HepG2 (cell line): Measurements from ENCODE around the gene RBM43. TPM values are rescaled to one million over a fixed set of nuclear protein-coding genes. Genes with fewer than 3 reads are reported as not detected.

ENCODE experiments used
- ATAC-seq: fragments of 200-7000 bp; cut with Tn5 transposase; 3 replicates; pipeline ENCODE4 v1.9.1; 2020; ENCODE audit warnings: mild to moderate bottlenecking, moderate library complexity
- BruUV-seq: library from RNA; stranded (reverse); fragments of 400-500 nt; replicated peaks from 2 replicates; lab custom pipeline; 2021; lab: Mats Ljungman, UMichigan
- CTCF ChIA-PET: fragments of 300-600 bp; formaldehyde crosslinking; extraction: SDS; loops from one replicate; lab custom pipeline; 2021; ENCODE audit warnings: low total read pairs, inconsistent platforms, low intra/inter-chr PET ratio; lab: Yijun Ruan, JAX
- POLR2A ChIA-PET: fragments of 350-600 bp; sonication (Branson Sonifier 250); formaldehyde crosslinking; loops from one replicate; lab custom pipeline; 2020; ENCODE audit warnings: antibody characterized with exemption, inconsistent platforms; lab: Yijun Ruan, JAX
- DNase-seq: peaks from one replicate; pipeline ENCODE4 v3.0.0-alpha.2; 2015; ENCODE audit warnings: low spot score
- FAIRE-seq: peaks from 3 replicates; lab custom pipeline; 2011; peaks lifted over from hg19 to GRCh38; lab: Jason Lieb, UNC
- H2AFZ ChIP-seq: one replicate; pipeline ENCODE4 v1.6.1; 2011; ENCODE audit warnings: low read length, inconsistent platforms
- H3K27ac ChIP-seq: fragments of 300-600 bp; 3 replicates; pipeline ENCODE4 v1.8.0; 2011; ENCODE audit warnings: mixed run types, mild to moderate bottlenecking, mixed read lengths, low read length, inconsistent platforms; ENCODE audit not compliant: insufficient read depth; ENCODE audit errors: extremely low read length
- H3K27me3 ChIP-seq, 2 experiments: fragments of 200-600 bp in 1 of 2; 2 replicates in 1 of 2; 3 replicates in 1 of 2; pipeline versions ENCODE4 v1.6.0 to v1.8.0; 2011; ENCODE audit warnings: low read length in 2 of 2, mild to moderate bottlenecking in 2 of 2, moderate library complexity in 2 of 2, inconsistent platforms in 1 of 2; ENCODE audit not compliant: insufficient read depth in 2 of 2, control insufficient read depth in 1 of 2
- H3K36me3 ChIP-seq, 2 experiments: fragments of 200-600 bp in 1 of 2; replicated peaks in 1 of 2; 2 replicates in 1 of 2; 3 replicates in 1 of 2; pipeline versions ENCODE4 v1.5.1 to v1.8.0; 2011; ENCODE audit warnings: low read length in 2 of 2, inconsistent platforms in 1 of 2; ENCODE audit not compliant: insufficient read depth in 2 of 2, control insufficient read depth in 1 of 2
- H3K4me1 ChIP-seq: 2 replicates; pipeline ENCODE4 v1.5.1; 2012; ENCODE audit warnings: low read length, inconsistent platforms; ENCODE audit not compliant: insufficient read depth
- H3K4me2 ChIP-seq: 2 replicates; pipeline ENCODE4 v1.6.0; 2011; ENCODE audit warnings: low read depth, low read length, inconsistent platforms
- H3K4me3 ChIP-seq, 3 experiments: fragments of 200-600 bp in 1 of 3; sonication (generic), shearing (Covaris generic) in 1 of 3; replicated peaks in 1 of 3; 2 replicates each; pipeline ENCODE4 v1.5.1; 2011 to 2016; ENCODE audit warnings: low read length in 3 of 3, inconsistent platforms in 2 of 3, low read depth in 2 of 3, mild to moderate bottlenecking in 2 of 3, control low read depth in 1 of 3, mixed read lengths in 1 of 3; ENCODE audit not compliant: insufficient read depth in 1 of 3
- H3K79me2 ChIP-seq: one replicate; pipeline ENCODE4 v1.6.1; 2011; ENCODE audit warnings: low read length, inconsistent platforms; ENCODE audit not compliant: insufficient read depth
- H3K9ac ChIP-seq: 2 replicates; pipeline ENCODE4 v1.6.0; 2011; ENCODE audit warnings: mild to moderate bottlenecking, low read depth, low read length, inconsistent platforms; ENCODE audit not compliant: insufficient read depth
- H3K9me3 ChIP-seq: 2 replicates; pipeline ENCODE4 v1.5.1; 2012; ENCODE audit warnings: mild to moderate bottlenecking, low read length
- H4K20me1 ChIP-seq: 2 replicates; pipeline ENCODE4 v1.6.0; 2011; ENCODE audit warnings: inconsistent platforms, mild to moderate bottlenecking, low read length, moderate library complexity; ENCODE audit not compliant: insufficient read depth
- FOXM1 ChIP-seq: sonication (generic); formaldehyde crosslinking; IDR thresholded peaks from 2 replicates; pipeline ENCODE4 v1.5.0; 2020; ENCODE audit warnings: missing genetic modification reagents
- FOXO1 ChIP-seq: sonication (generic); formaldehyde crosslinking; IDR thresholded peaks from 2 replicates; pipeline ENCODE4 v1.4.0; 2020; ENCODE audit warnings: missing genetic modification reagents
- GPBP1L1 ChIP-seq: sonication (generic); formaldehyde crosslinking; IDR thresholded peaks from 2 replicates; pipeline ENCODE4 v1.5.0; 2020; ENCODE audit warnings: mild to moderate bottlenecking, missing genetic modification reagents
- MAFF ChIP-seq: IDR thresholded peaks from 2 replicates; pipeline ENCODE4 v1.6.1; 2011; ENCODE audit warnings: low read depth, low read length, improper control_type of control experiment
- MAFK ChIP-seq, 2 experiments: IDR thresholded peaks in 1 of 2; conservative IDR thresholded peaks in 1 of 2; 2 replicates each; pipeline ENCODE4 v1.6.1; 2011; ENCODE audit warnings: improper control_type of control experiment in 2 of 2, low read length in 2 of 2
- SRSF4 ChIP-seq: fragments of 200-400 bp; formaldehyde crosslinking; IDR thresholded peaks from one replicate; pipeline ENCODE4 v1.6.1; 2018; ENCODE audit warnings: mild to moderate bottlenecking, low read depth, low read length, moderate library complexity; ENCODE audit not compliant: poor library complexity, severe bottlenecking
- ZMYM4 ChIP-seq: sonication (generic); formaldehyde crosslinking; IDR thresholded peaks from 2 replicates; pipeline ENCODE4 v1.8.1; 2023; ENCODE audit warnings: mild to moderate bottlenecking, missing genetic modification reagents
- WGBS: methylation state at CpG from one replicate; pipeline ENCODE4 v1.1.6; 2017; ENCODE audit warnings: low lambda C conversion rate; 5-methylcytosine and 5-hydroxymethylcytosine counted together
- in situ Hi-C: cut with HindIII; loops from 2 replicates; pipeline ENCODE4 v1.10.0; 2017; ENCODE audit warnings: low pct_unique_long_range_greater_than_20kb; ENCODE audit not compliant: extremely low pct_ligation_motif_present
- intact Hi-C: fragments of 100-400 bp; cut with micrococcal nuclease; formaldehyde crosslinking; loops from one replicate; pipeline ENCODE4 v1.10.0; 2022; ENCODE audit not compliant: unreplicated experiment
- polyA plus RNA-seq, 8 experiments: library from polyadenylated mRNA; depleted of rRNA in 3 of 8; stranded (reverse) in 7 of 8; unstranded in 1 of 8; fragments of >200 nt; fragmentation: Illumina TruSeq in 4 of 8; extraction: Trizol in 4 of 8; gene quantifications; 2 replicates each; pipeline versions ENCODE4 v1.2.1 to v1.2.3, GENCODE V29; 2011 to 2016; ENCODE audit warnings: low read depth in 4 of 8, missing spikeins in 1 of 8, mixed read lengths in 1 of 8; ENCODE audit not compliant: insufficient read depth in 1 of 8
- total RNA-seq, 5 experiments: library from RNA; depleted of rRNA; stranded (reverse); fragments of >200 nt; fragmentation: Illumina TruSeq; extraction: Trizol; gene quantifications; 2 replicates each; pipeline ENCODE4 v1.2.3, GENCODE V29; 2016; ENCODE audit warnings: low read depth in 1 of 5

Gene RBM43
- total and polyA plus RNA-seq, 2 of the 13 experiments (the other 11 are each of a cell fraction or from before 2014, with no cell fraction given), result 0.31 to 0.70 TPM

GRCh38 chr2:151282401-151282800 lies 20.7 kb upstream of the RBM43 start:
- WGBS, result 80% methylated on average over 4 of the region's 4 CpGs
- Histone ChIP-seq H3K27ac (no peak overlapping the region), H3K4me1 (no peaks in the 10 kb centered on the region), H3K27me3 (no peaks in the 10 kb centered on the region), H4K20me1 (no peaks in the 10 kb centered on the region), H3K79me2 (no peaks in the 10 kb centered on the region), H3K9me3 (no peaks in the 10 kb centered on the region), H3K4me3 (no peak overlapping the region), H2AFZ (no peak overlapping the region)
- ChIA-PET CTCF (no interaction called here), POLR2A (no interaction called here)
- FAIRE-seq (no peak), DNase-seq (no peak), ATAC-seq (no peak)
- BruUV-seq, result no TSS peak
- TF ChIP-seq FOXM1 (CRISPR knock-in tag) (no peak), MAFF (peak; percentile 82), MAFK (conservative IDR thresholded peaks at IDR 0.05 in 1 of 2, IDR thresholded peaks at IDR 0.05 in 1 of 2; ENCODE audit: low read length in 2 of 2) (peak; percentile 84 to 89)
- TF ChIP-seq, all 625 proteins: peak for 2
- in situ Hi-C loops (no loop called here), intact Hi-C loops (no loop called here)
- Histone ChIP-seq H3K4me2 (no peak overlapping the region), H3K9ac (no peak overlapping the region), H3K36me3 (no peaks in the 10 kb centered on the region)

GRCh38 chr2:151280271-151280670 lies 18.6 kb upstream of the RBM43 start:
- Histone ChIP-seq H3K9me3 (no peaks in the 10 kb centered on the region), H4K20me1 (no peaks in the 10 kb centered on the region), H3K4me2 (no peak overlapping the region), H2AFZ (no peak overlapping the region), H3K27ac (no peak overlapping the region), H3K4me1 (no peaks in the 10 kb centered on the region), H3K27me3 (no peaks in the 10 kb centered on the region), H3K4me3 (no peak overlapping the region), H3K79me2 (no peaks in the 10 kb centered on the region), H3K9ac (no peak overlapping the region), H3K36me3 (no peaks in the 10 kb centered on the region)
- CTCF ChIA-PET, result no interaction called here
- intact Hi-C loops (no loop called here), in situ Hi-C loops (no loop called here)
- ATAC-seq (no peak), FAIRE-seq (no peak), DNase-seq (no peak)
- TF ChIP-seq FOXO1 (CRISPR knock-in tag) (no peak), ZMYM4 (no peak), SRSF4 (no peak), GPBP1L1 (CRISPR knock-in tag) (no peak)
- no TSS peak for BruUV-seq
- POLR2A ChIA-PET, result no interaction called here
- 37% methylated on average over 4 of the region's 4 CpGs for WGBS
